NT2/D1 (cell line): Measurements from ENCODE around the gene NOP56.

Source experiments
- SUZ12 ChIP-seq: IDR thresholded peaks from 2 replicates; pipeline ENCODE4 v1.6.1; 2011; ENCODE audit not compliant: insufficient read length, insufficient read depth; ENCODE audit errors: extremely low read depth
- YY1 ChIP-seq: IDR thresholded peaks from 2 replicates; pipeline ENCODE4 v1.6.1; 2011; ENCODE audit not compliant: insufficient read length, insufficient read depth
- ZNF274 ChIP-seq: IDR thresholded peaks from 2 replicates; pipeline ENCODE4 v1.6.1; 2011; ENCODE audit warnings: mild to moderate bottlenecking, low read depth, low read length

- TF ChIP-seq YY1 (peak; percentile 89), SUZ12 (no peak), ZNF274 (no peak)
These were observed 11.7 kb downstream of the NOP56 start, which contains the start of gene IDH3B for GRCh38 chr20:2663887-2664719.
